H9 (cell line): Measurements from ENCODE around the gene ATP13A2. TPM values are rescaled to one million over a fixed set of nuclear protein-coding genes. Genes with fewer than 3 reads are reported as not detected.

Source experiments
- DNase-seq: peaks from one replicate; pipeline ENCODE4 v3.0.0-alpha.2; 2017
- H2AFZ ChIP-seq: one replicate; pipeline ENCODE4 v1.6.1; 2013; ENCODE audit warnings: mild to moderate bottlenecking, low read length, control low read depth, moderate library complexity
- H2AK5ac ChIP-seq: 2 replicates; pipeline ENCODE4 v1.6.1; 2013; ENCODE audit warnings: low read length, control low read depth, mixed read lengths; ENCODE audit not compliant: insufficient read length
- H2BK120ac ChIP-seq: one replicate; pipeline ENCODE4 v1.6.1; 2013; ENCODE audit warnings: low read depth, mild to moderate bottlenecking, low read length, control low read depth, inconsistent platforms; ENCODE audit not compliant: poor library complexity, severe bottlenecking
- H2BK12ac ChIP-seq: 2 replicates; pipeline ENCODE4 v1.6.1; 2013; ENCODE audit warnings: low read length, control low read depth, mixed read lengths, low read depth; ENCODE audit not compliant: insufficient read length
- H2BK15ac ChIP-seq: 2 replicates; pipeline ENCODE4 v1.6.1; 2013; ENCODE audit warnings: low read depth, low read length, control low read depth
- H2BK20ac ChIP-seq: one replicate; pipeline ENCODE4 v1.6.1; 2013; ENCODE audit warnings: low read depth, mild to moderate bottlenecking, low read length, control low read depth, inconsistent platforms; ENCODE audit not compliant: poor library complexity, severe bottlenecking
- H2BK5ac ChIP-seq: 2 replicates; pipeline ENCODE4 v1.6.1; 2013; ENCODE audit warnings: low read length, control low read depth, mixed read lengths; ENCODE audit not compliant: insufficient read length
- H3K14ac ChIP-seq: 2 replicates; pipeline ENCODE4 v1.6.1; 2013; ENCODE audit warnings: low read length, control low read depth; ENCODE audit not compliant: insufficient read depth
- H3K18ac ChIP-seq: 2 replicates; pipeline ENCODE4 v1.6.1; 2013; ENCODE audit warnings: low read depth, mild to moderate bottlenecking, mixed read lengths, low read length, control low read depth; ENCODE audit not compliant: insufficient read length
- H3K23ac ChIP-seq: 2 replicates; pipeline ENCODE4 v1.6.1; 2013; ENCODE audit warnings: low read length, control low read depth, mixed read lengths, low read depth; ENCODE audit not compliant: insufficient read length
- H3K23me2 ChIP-seq: 2 replicates; pipeline ENCODE4 v1.6.1; 2013; ENCODE audit warnings: low read depth, mild to moderate bottlenecking, mixed read lengths, low read length, control low read depth; ENCODE audit not compliant: insufficient read length, poor library complexity, severe bottlenecking
- H3K27ac ChIP-seq: 2 replicates; pipeline ENCODE4 v1.5.1; 2013; ENCODE audit warnings: low read length, control low read depth, mixed read lengths, low read depth; ENCODE audit not compliant: insufficient read length
- H3K27me3 ChIP-seq: 2 replicates; pipeline ENCODE4 v1.6.1; 2013; ENCODE audit warnings: low read length, control low read depth, inconsistent platforms; ENCODE audit not compliant: insufficient read depth
- H3K4ac ChIP-seq: 2 replicates; pipeline ENCODE4 v1.6.1; 2013; ENCODE audit warnings: low read depth, mild to moderate bottlenecking, control low read depth, inconsistent platforms, low read length, moderate library complexity
- H3K4me1 ChIP-seq: 2 replicates; pipeline ENCODE4 v1.6.1; 2013; ENCODE audit warnings: low read length, control low read depth, inconsistent platforms; ENCODE audit not compliant: insufficient read depth
- H3K4me2 ChIP-seq: 2 replicates; pipeline ENCODE4 v1.6.1; 2013; ENCODE audit warnings: low read length, control low read depth, mixed read lengths; ENCODE audit not compliant: insufficient read length, insufficient read depth
- H3K56ac ChIP-seq: 2 replicates; pipeline ENCODE4 v1.6.1; 2013; ENCODE audit warnings: low read depth, mild to moderate bottlenecking, mixed read lengths, low read length, control low read depth; ENCODE audit not compliant: insufficient read length
- H3K79me1 ChIP-seq: 2 replicates; pipeline ENCODE4 v1.6.1; 2013; ENCODE audit warnings: low read depth, mild to moderate bottlenecking, moderate library complexity, low read length, control low read depth, inconsistent platforms; ENCODE audit not compliant: insufficient read depth, poor library complexity, severe bottlenecking
- H3K79me2 ChIP-seq: 2 replicates; pipeline ENCODE4 v1.6.1; 2013; ENCODE audit warnings: low read length, control low read depth, inconsistent platforms; ENCODE audit not compliant: insufficient read depth
- H3K9ac ChIP-seq: 2 replicates; pipeline ENCODE4 v1.6.1; 2013; ENCODE audit warnings: low read length, control low read depth, mixed read lengths; ENCODE audit not compliant: insufficient read length; ENCODE audit errors: extremely low read depth
- H3K9me3 ChIP-seq: one replicate; pipeline ENCODE4 v1.6.1; 2013; ENCODE audit warnings: low read depth, low read length, inconsistent platforms; ENCODE audit not compliant: control insufficient read depth
- H3T11ph ChIP-seq: one replicate; pipeline ENCODE4 v1.6.1; 2013; ENCODE audit warnings: mild to moderate bottlenecking, low read length, control low read depth, inconsistent platforms
- H4K20me1 ChIP-seq: one replicate; pipeline ENCODE4 v1.6.1; 2013; ENCODE audit not compliant: control insufficient read depth, insufficient read length, insufficient read depth
- H4K5ac ChIP-seq: 2 replicates; pipeline ENCODE4 v1.6.1; 2013; ENCODE audit warnings: low read depth, mild to moderate bottlenecking, mixed read lengths, low read length, control low read depth; ENCODE audit not compliant: insufficient read length
- H4K8ac ChIP-seq: replicated peaks from 2 replicates; pipeline ENCODE4 v1.6.1; 2013; ENCODE audit warnings: low read length, control low read depth, mixed read lengths, low read depth; ENCODE audit not compliant: insufficient read length
- H4K91ac ChIP-seq: 2 replicates; pipeline ENCODE4 v1.6.1; 2013; ENCODE audit warnings: low read depth, mild to moderate bottlenecking, moderate library complexity, mixed read lengths, low read length, control low read depth; ENCODE audit not compliant: insufficient read length
- H3K27ac Mint-ChIP-seq, 3 experiments: 2 replicates in 2 of 3; 3 replicates in 1 of 3; pipeline ENCODE4 v1.8.0; 2020 to 2021; ENCODE audit warnings: mixed read lengths in 3 of 3, mild to moderate bottlenecking in 1 of 3, moderate library complexity in 1 of 3
- H3K27me3 Mint-ChIP-seq: 2 replicates; pipeline ENCODE4 v1.8.0; 2021; ENCODE audit warnings: low read depth, mild to moderate bottlenecking, moderate library complexity, mixed read lengths
- H3K36me3 Mint-ChIP-seq, 3 experiments: 2 replicates in 2 of 3; 3 replicates in 1 of 3; pipeline ENCODE4 v1.8.0; 2020 to 2021; ENCODE audit warnings: low read depth in 3 of 3, mixed read lengths in 3 of 3; ENCODE audit not compliant: insufficient read depth in 1 of 3
- H3K4me1 Mint-ChIP-seq, 2 experiments: 2 replicates each; pipeline ENCODE4 v1.8.0; 2020; ENCODE audit warnings: mixed read lengths in 2 of 2
- H3K4me3 Mint-ChIP-seq, 2 experiments: 2 replicates in 1 of 2; 3 replicates in 1 of 2; pipeline ENCODE4 v1.8.0; 2020 to 2021; ENCODE audit warnings: mild to moderate bottlenecking in 2 of 2, mixed read lengths in 2 of 2, moderate library complexity in 1 of 2
- H3K9me3 Mint-ChIP-seq, 2 experiments: 2 replicates in 1 of 2; 3 replicates in 1 of 2; pipeline ENCODE4 v1.8.0; 2020; ENCODE audit warnings: mild to moderate bottlenecking in 2 of 2, mixed read lengths in 2 of 2, moderate library complexity in 1 of 2
- WGBS: extraction: QIAGEN DNeasy Blood & Tissue Kit; methylation state at CpG from one replicate; pipeline ENCODE4 v1.1.7; 2013; ENCODE audit warnings: missing lambda C conversion rate, low lambda C conversion rate, mixed read lengths; ENCODE audit not compliant: insufficient read length; ENCODE audit errors: extremely low coverage; 5-methylcytosine and 5-hydroxymethylcytosine counted together
- long read RNA-seq: library from polyadenylated mRNA; unstranded; transcript quantifications from one replicate; pipeline ENCODE4 v2.0.0, GENCODE V29; 2020
- total RNA-seq: library from RNA; stranded (reverse); gene quantifications from 2 replicates; pipeline ENCODE4 v1.2.1, GENCODE V29; 2021
- TF ChIP-seq, protein P1 (sequence below): fragments of 200-600 bp; sonication (generic); conservative IDR thresholded peaks from 3 replicates; pipeline ENCODE4 v1.8.0; 2021; ENCODE audit warnings: antibody characterized with exemption, mild to moderate bottlenecking

ATP13A2 gene
- 53.6 and 62.0 TPM in 2 replicates for total RNA-seq
- long read RNA-seq, partial matches to known transcripts = 47 of 54 reads
- long read RNA-seq, other reads (novel, unspliced or antisense) = 7 of 54 reads

- Histone ChIP-seq H3K9me3 (no peaks in the 10 kb centered on the region), H3K14ac (no peak within 1 kb of the TSS)
- WGBS = no CpG with 5 or more reads among the region's 94 CpGs
Measured at GRCh38 chr1:17011439-17012307, at the start of gene ATP13A2. Gene ATP13A2, minus strand, starts transcription at chr1:17011928. Its CDS starts 190 bp downstream, at chr1:17011738.

More at GRCh38 chr1:17011439-17012307, at the start of gene ATP13A2:
- no peaks in the 10 kb centered on the region for H4K20me1 ChIP-seq
- H2BK5ac ChIP-seq = no peak within 1 kb of the TSS
- peaks cover 4% of the 10 kb centered on the region for H3K23me2 ChIP-seq
- H3K4me2 ChIP-seq = peak within 1 kb of the TSS; percentile 52
- Mint-ChIP-seq H3K27me3 (no peaks in the 10 kb centered on the region), H3K36me3 (no peaks in the 10 kb centered on the region), H3K27ac (peak within 1 kb of the TSS in 2 of 3 experiments; percentile 14 to 58; a peak in 5 of 7 replicates), H3K4me1 (peaks cover 60 to 81% of the 10 kb centered on the region in 2 experiments), H3K9me3 (no peaks in the 10 kb centered on the region; a peak in 1 of 5 replicates), H3K4me3 (peak within 1 kb of the TSS; percentile 80 to 89)
- no peak within 1 kb of the TSS for H3K4ac ChIP-seq
- H3K27me3 ChIP-seq = no peaks in the 10 kb centered on the region
- no peak within 1 kb of the TSS for H4K91ac ChIP-seq
- DNase-seq = peak; percentile 95
- TF ChIP-seq, protein P1, sequence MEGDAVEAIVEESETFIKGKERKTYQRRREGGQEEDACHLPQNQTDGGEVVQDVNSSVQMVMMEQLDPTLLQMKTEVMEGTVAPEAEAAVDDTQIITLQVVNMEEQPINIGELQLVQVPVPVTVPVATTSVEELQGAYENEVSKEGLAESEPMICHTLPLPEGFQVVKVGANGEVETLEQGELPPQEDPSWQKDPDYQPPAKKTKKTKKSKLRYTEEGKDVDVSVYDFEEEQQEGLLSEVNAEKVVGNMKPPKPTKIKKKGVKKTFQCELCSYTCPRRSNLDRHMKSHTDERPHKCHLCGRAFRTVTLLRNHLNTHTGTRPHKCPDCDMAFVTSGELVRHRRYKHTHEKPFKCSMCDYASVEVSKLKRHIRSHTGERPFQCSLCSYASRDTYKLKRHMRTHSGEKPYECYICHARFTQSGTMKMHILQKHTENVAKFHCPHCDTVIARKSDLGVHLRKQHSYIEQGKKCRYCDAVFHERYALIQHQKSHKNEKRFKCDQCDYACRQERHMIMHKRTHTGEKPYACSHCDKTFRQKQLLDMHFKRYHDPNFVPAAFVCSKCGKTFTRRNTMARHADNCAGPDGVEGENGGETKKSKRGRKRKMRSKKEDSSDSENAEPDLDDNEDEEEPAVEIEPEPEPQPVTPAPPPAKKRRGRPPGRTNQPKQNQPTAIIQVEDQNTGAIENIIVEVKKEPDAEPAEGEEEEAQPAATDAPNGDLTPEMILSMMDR = no peak
- H2BK20ac ChIP-seq = no peak within 1 kb of the TSS
- no peaks in the 10 kb centered on the region for H3K79me1 ChIP-seq
- H3T11ph ChIP-seq = no peak within 1 kb of the TSS
- H2BK12ac ChIP-seq = no peak within 1 kb of the TSS
- H2BK120ac ChIP-seq = no peak within 1 kb of the TSS
- no peak within 1 kb of the TSS for H3K27ac ChIP-seq
- H3K79me2 ChIP-seq = no peaks in the 10 kb centered on the region
- H3K9ac ChIP-seq = no peak within 1 kb of the TSS
- H3K4me1 ChIP-seq = peaks cover 20% of the 10 kb centered on the region
- no peak within 1 kb of the TSS for H4K5ac ChIP-seq
- no peak within 1 kb of the TSS for H4K8ac ChIP-seq
- no peak within 1 kb of the TSS for H2BK15ac ChIP-seq
- H3K23ac ChIP-seq = no peak within 1 kb of the TSS
- H3K18ac ChIP-seq = no peak within 1 kb of the TSS
- H2AFZ ChIP-seq = no peak within 1 kb of the TSS
- no peak within 1 kb of the TSS for H2AK5ac ChIP-seq
- H3K56ac ChIP-seq = no peak within 1 kb of the TSS
